ENCODE data around the gene PDE6G.

Gene PDE6G

GRCh38 chr17:81640011-81640410 is 16.3 kb downstream of the PDE6G start:
- no peak for TF ChIP-seq CTCF (IDR thresholded peaks at IDR 0.05; ENCODE audit: low read depth, low read length)
- no peak overlapping the region for H3K4me3 ChIP-seq (ENCODE audit: low read depth, low read length)

GRCh38 chr17:81638683-81639082 is 17.7 kb downstream of the PDE6G start:
- TF ChIP-seq CTCF (IDR thresholded peaks at IDR 0.05; ENCODE audit: low read depth, low read length) = no peak
- no peak overlapping the region for H3K4me3 ChIP-seq (ENCODE audit: low read depth, low read length)

- no peak for TF ChIP-seq CTCF (IDR thresholded peaks at IDR 0.05; ENCODE audit: low read depth, low read length)
- H3K4me3 ChIP-seq (ENCODE audit: low read depth, low read length) = peak within 1 kb of the TSS; percentile 79
Observed at GRCh38 chr17:81636505-81637288, 19.6 kb downstream of the PDE6G start, which contains the start of the genes NPLOC4 and TSPAN10. Gene NPLOC4, minus strand, starts transcription at chr17:81637112. Its CDS starts 182 bp downstream, at chr17:81636930. Gene TSPAN10, plus strand, starts transcription at chr17:81637196. Its CDS starts 5,217 bp downstream, at chr17:81642413.

- no peak for TF ChIP-seq CTCF (IDR thresholded peaks at IDR 0.05; ENCODE audit: low read depth, low read length)
Observed at GRCh38 chr17:81635973-81636504, 20.3 kb downstream of the PDE6G start.

GRCh38 chr17:81635431-81635830 is 20.9 kb downstream of the PDE6G start:
- TF ChIP-seq CTCF (IDR thresholded peaks at IDR 0.05; ENCODE audit: low read depth, low read length) = no peak
- H3K4me3 ChIP-seq (ENCODE audit: low read depth, low read length) = peak overlapping the region; percentile 79

More at GRCh38 chr17:81635973-81636504, 20.3 kb downstream of the PDE6G start:
- H3K4me3 ChIP-seq (ENCODE audit: low read depth, low read length) = peak overlapping the region; percentile 79

GRCh38 chr17:81631482-81631881 is 24.9 kb downstream of the PDE6G start:
- H3K4me3 ChIP-seq (ENCODE audit: low read depth, low read length) = no peak overlapping the region
- no peak for TF ChIP-seq CTCF (IDR thresholded peaks at IDR 0.05; ENCODE audit: low read depth, low read length)

- no peak for TF ChIP-seq CTCF (IDR thresholded peaks at IDR 0.05; ENCODE audit: low read depth, low read length)
- no peak overlapping the region for H3K4me3 ChIP-seq (ENCODE audit: low read depth, low read length)
Observed at GRCh38 chr17:81630274-81630673, 26.1 kb downstream of the PDE6G start.

Measured in WI38 (cell line).